Endothelial cell of umbilical vein (primary cell): ENCODE measurements around the gene LYSMD2. TPM values are rescaled to one million over a fixed set of nuclear protein-coding genes. Genes with fewer than 3 reads are reported as not detected.

Experiments used
- BruUV-seq: library from RNA; stranded (reverse); fragments of 400-500 nt; replicated peaks from 2 replicates; lab custom pipeline; 2021; lab: Mats Ljungman, UMichigan
- CTCF ChIA-PET: fragments of 300-600, 350-600 bp; sonication (Branson Sonifier 250); formaldehyde crosslinking; loops from one replicate; lab custom pipeline; 2021; ENCODE audit warnings: antibody characterized with exemption, inconsistent platforms; lab: Charles Lee
- POLR2A ChIA-PET: fragments of 300-600, 350-600 bp; sonication (Branson Sonifier 250); formaldehyde crosslinking; loops from one replicate; lab custom pipeline; 2021; ENCODE audit warnings: antibody characterized with exemption, inconsistent platforms; lab: Charles Lee
- DNase-seq: peaks from one replicate; pipeline ENCODE4 v3.0.0-alpha.2; 2011; ENCODE audit warnings: low read depth, low spot score
- FAIRE-seq: peaks from 2 replicates; lab custom pipeline; 2011; peaks lifted over from hg19 to GRCh38; lab: Jason Lieb, UNC
- H2AFZ ChIP-seq: 2 replicates; pipeline ENCODE4 v1.6.0; 2012; ENCODE audit warnings: low read depth, low read length, control low read depth, inconsistent platforms
- H3K27ac ChIP-seq: 2 replicates; pipeline ENCODE4 v1.5.1; 2011; ENCODE audit warnings: low read depth, mild to moderate bottlenecking, control low read depth, low read length, moderate library complexity; ENCODE audit not compliant: insufficient read depth
- H3K27me3 ChIP-seq, 2 experiments: 2 replicates each; pipeline versions ENCODE4 v1.6.0 to v1.6.1; 2011; ENCODE audit warnings: low read length in 2 of 2, mixed read lengths in 1 of 2; ENCODE audit not compliant: control insufficient read depth in 2 of 2, insufficient read depth in 2 of 2
- H3K36me3 ChIP-seq, 2 experiments: 2 replicates in 1 of 2; 3 replicates in 1 of 2; pipeline ENCODE4 v1.5.1; 2011; ENCODE audit warnings: low read length in 2 of 2, mild to moderate bottlenecking in 1 of 2, moderate library complexity in 1 of 2; ENCODE audit not compliant: control insufficient read depth in 2 of 2, insufficient read depth in 2 of 2; ENCODE audit errors: extremely low read depth in 1 of 2
- H3K4me1 ChIP-seq: 3 replicates; pipeline ENCODE4 v1.5.1; 2011; ENCODE audit warnings: mild to moderate bottlenecking, low read length; ENCODE audit not compliant: control insufficient read depth, insufficient read depth; ENCODE audit errors: extremely low read depth
- H3K4me2 ChIP-seq: 2 replicates; pipeline ENCODE4 v1.6.1; 2011; ENCODE audit warnings: low read length, control low read depth, mixed read lengths; ENCODE audit not compliant: insufficient read depth
- H3K4me3 ChIP-seq, 3 experiments: fragments of 200-600 bp in 1 of 3; sonication (generic), shearing (Covaris generic) in 1 of 3; replicated peaks in 1 of 3; 2 replicates each; pipeline ENCODE4 v1.5.1; 2011 to 2016; ENCODE audit warnings: control low read depth in 3 of 3, low read length in 3 of 3, mild to moderate bottlenecking in 2 of 3, inconsistent platforms in 1 of 3, low read depth in 1 of 3, moderate library complexity in 1 of 3; ENCODE audit not compliant: insufficient read depth in 1 of 3
- H3K79me2 ChIP-seq: 2 replicates; pipeline ENCODE4 v1.6.0; 2012; ENCODE audit warnings: low read length, inconsistent platforms; ENCODE audit not compliant: control insufficient read depth, insufficient read depth
- H3K9ac ChIP-seq: replicated peaks from 2 replicates; pipeline ENCODE3; 2011; ENCODE audit warnings: low read length, control low read depth; ENCODE audit not compliant: insufficient read depth; ENCODE audit errors: extremely low read depth
- H3K9me1 ChIP-seq: replicated peaks from 3 replicates; pipeline ENCODE4 v1.6.0; 2011; ENCODE audit warnings: mild to moderate bottlenecking, low read length; ENCODE audit not compliant: control insufficient read depth, insufficient read depth; ENCODE audit errors: extremely low read depth
- H3K9me3 ChIP-seq: replicated peaks from 2 replicates; pipeline ENCODE4 v1.5.1; 2012; ENCODE audit warnings: low read length, inconsistent platforms; ENCODE audit not compliant: control insufficient read depth, insufficient read depth
- H4K20me1 ChIP-seq: replicated peaks from 2 replicates; pipeline ENCODE3; 2011; ENCODE audit warnings: mild to moderate bottlenecking, low read length; ENCODE audit not compliant: control insufficient read depth, insufficient read depth; ENCODE audit errors: extremely low read depth
- CTCF ChIP-seq, 2 donors: IDR thresholded peaks; 1 replicate in 1 of 2; 2 replicates in 1 of 2; pipeline ENCODE4 v1.5.1; 2011; ENCODE audit warnings: low read length in 2 of 2, mild to moderate bottlenecking in 2 of 2, moderate library complexity in 2 of 2, control low read depth in 1 of 2, inconsistent platforms in 1 of 2, low read depth in 1 of 2; ENCODE audit not compliant: insufficient read depth in 1 of 2; ENCODE audit errors: extremely low read depth in 1 of 2
- EZH2 ChIP-seq: IDR thresholded peaks from 2 replicates; pipeline ENCODE4 v1.6.1; 2012; ENCODE audit warnings: borderline replicate concordance, low read depth, mild to moderate bottlenecking, moderate library complexity, low read length, inconsistent platforms; ENCODE audit not compliant: severe bottlenecking
- FOS ChIP-seq: IDR thresholded peaks from 2 replicates; pipeline ENCODE4 v1.6.1; 2011; ENCODE audit warnings: mild to moderate bottlenecking, low read length, moderate library complexity, borderline replicate concordance; ENCODE audit not compliant: insufficient read depth
- GATA2 ChIP-seq: IDR thresholded peaks from 2 replicates; pipeline ENCODE4 v1.7.0; 2011; ENCODE audit warnings: low read depth, mild to moderate bottlenecking, moderate library complexity, mixed read lengths, low read length; ENCODE audit not compliant: insufficient read length, insufficient read depth
- JUN ChIP-seq: IDR thresholded peaks from 2 replicates; pipeline ENCODE4 v1.6.1; 2011; ENCODE audit warnings: borderline replicate concordance, low read depth; ENCODE audit not compliant: insufficient read length, insufficient read depth
- MAX ChIP-seq: IDR thresholded peaks from 2 replicates; pipeline ENCODE4 v1.6.1; 2011; ENCODE audit not compliant: insufficient read depth, insufficient read length
- MYC ChIP-seq: IDR thresholded peaks from one replicate; pipeline ENCODE4 v1.6.1; 2011; ENCODE audit warnings: mild to moderate bottlenecking, low read depth, low read length
- POLR2A ChIP-seq: IDR thresholded peaks from 2 replicates; pipeline ENCODE4 v1.6.1; 2012; ENCODE audit warnings: low read depth, mild to moderate bottlenecking, control low read depth, low read length
- POLR2AphosphoS5 ChIP-seq: IDR thresholded peaks from 2 replicates; pipeline ENCODE4 v1.6.1; 2012; ENCODE audit warnings: low read depth, mild to moderate bottlenecking, control low read depth, low read length, moderate library complexity; ENCODE audit not compliant: insufficient read depth
- dilution Hi-C: fragments of 300-500 bp; cut with MboI; formaldehyde crosslinking; loops from one replicate; pipeline ENCODE4 v1.15.0; 2019; ENCODE audit warnings: low sequenced_read_pairs; ENCODE audit not compliant: extremely low pct_ligation_motif_present
- intact Hi-C: fragments of 100-400 bp; cut with micrococcal nuclease; formaldehyde crosslinking; loops from one replicate; pipeline ENCODE4 v1.10.0; 2022
- polyA plus RNA-seq, 4 experiments: library from polyadenylated mRNA; depleted of rRNA in 3 of 4; stranded (reverse) in 3 of 4; unstranded in 1 of 4; fragments of >200 nt; gene quantifications; 2 replicates each; pipeline versions ENCODE4 v1.2.1 to v1.2.3, GENCODE V29; 2011 to 2012; ENCODE audit warnings: missing spikeins in 1 of 4
- total RNA-seq: library from RNA; stranded (reverse); gene quantifications from 2 replicates; pipeline ENCODE4 v1.2.3, GENCODE V29; 2021

The LYSMD2 gene
- total and polyA plus RNA-seq, 2 donors (not counting 3 experiments of a cell fraction or from before 2014, with no cell fraction given) = 6.2 to 8.0 TPM

DNA sequence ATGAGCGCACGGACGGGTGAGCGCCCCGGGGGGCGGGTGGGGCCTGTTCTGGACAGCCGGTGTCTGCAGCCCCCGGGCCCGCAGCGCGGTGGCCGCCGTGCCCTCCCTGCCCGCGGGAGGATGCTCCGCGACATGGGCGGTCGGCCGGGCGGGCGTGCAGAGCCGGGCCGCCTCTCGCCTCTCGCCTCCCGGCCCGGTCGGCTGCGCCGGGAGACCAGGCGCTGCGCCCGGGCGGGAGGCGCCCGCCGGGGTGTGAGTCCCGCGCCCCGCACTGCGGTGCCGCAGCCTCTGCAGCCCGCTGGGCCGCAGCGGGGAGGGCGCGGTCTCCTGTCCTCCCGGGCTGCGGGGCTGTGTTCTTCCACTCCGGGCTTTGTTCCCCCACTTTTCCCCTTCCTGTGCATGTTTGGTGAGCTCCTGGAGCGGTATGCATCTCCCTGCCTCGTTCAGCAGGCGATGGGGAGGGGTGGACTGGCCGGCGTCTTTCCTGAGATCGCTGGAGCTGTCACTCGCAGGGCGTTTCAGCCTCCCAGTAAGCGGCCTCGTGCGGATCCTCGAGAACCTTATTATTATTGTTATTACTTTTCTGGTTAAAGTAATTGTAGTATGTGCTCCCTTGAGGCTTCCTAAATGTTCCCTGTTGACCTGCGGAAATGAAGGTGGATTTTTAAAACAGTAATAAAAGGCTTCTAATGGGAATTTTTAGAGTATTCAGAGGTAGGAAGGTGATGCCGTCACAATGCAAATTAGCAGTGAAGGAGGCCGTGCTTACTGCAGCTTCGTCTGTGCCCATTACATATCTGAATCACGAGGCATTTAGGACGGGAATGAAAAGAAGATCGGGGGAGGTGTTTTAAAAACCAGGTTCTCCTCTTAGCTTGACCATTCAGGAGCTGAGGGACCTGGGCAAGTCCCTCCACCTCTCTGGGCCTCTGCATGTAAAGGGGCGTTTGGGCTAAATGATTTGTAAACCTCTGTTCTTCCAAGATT is 14.5 kb upstream of the LYSMD2 start:
- H3K27me3 ChIP-seq = peaks cover 65% of the 10 kb centered on the region in 2 experiments
- peak overlapping the region; percentile 26 to 54 (median 40) for H3K4me3 ChIP-seq
- H2AFZ ChIP-seq = peak overlapping the region; percentile 58
- H3K9ac ChIP-seq = no peak overlapping the region
- no peaks in the 10 kb centered on the region for H3K9me3 ChIP-seq
- no peaks in the 10 kb centered on the region for H3K9me1 ChIP-seq
- H3K4me2 ChIP-seq = peak overlapping the region; percentile 43
- ChIA-PET POLR2A (no interaction called here), CTCF (interaction anchor here (1.4 to 1.7 kb wide), 3 partner anchors 18 to 102 kb away, joined by 4 to 11 read pairs (median 9); no protein-coding TSS in a partner anchor)
- no peaks in the 10 kb centered on the region for H4K20me1 ChIP-seq
- DNase-seq (peak; percentile 24), FAIRE-seq (no peak)
- H3K4me1 ChIP-seq = peaks cover 3% of the 10 kb centered on the region
- TF ChIP-seq EZH2 (no peak), POLR2A (no peak), JUN (no peak), GATA2 (no peak), FOS (no peak), POLR2AphosphoS5 (no peak), CTCF (IDR thresholded peaks at IDR 0.05; ENCODE audit: extremely low read depth in 1 of 2, insufficient read depth in 1 of 2, low read depth in 1 of 2, low read length in 2 of 2) (no peak), MYC (no peak), MAX (no peak)
- H3K79me2 ChIP-seq = no peaks in the 10 kb centered on the region
- intact Hi-C loops = loop anchor here (1.0 kb wide), 1 partner anchor 24 kb away; no protein-coding TSS in a partner anchor
- H3K27ac ChIP-seq = no peak overlapping the region
- no peaks in the 10 kb centered on the region for H3K36me3 ChIP-seq
- dilution Hi-C loops = no loop called here
- BruUV-seq = no TSS peak
